Activated CD4-positive, alpha-beta memory T cell treated with anti-CD3 and anti-CD28 coated beads, Interleukin-2, amount 10 ng/mL, durations not matched to agents 7 days and 5 days (primary cell): Measurements from ENCODE around the gene CEBPA. TPM values are rescaled to one million over a fixed set of nuclear protein-coding genes. Genes with fewer than 3 reads are reported as not detected.

Experiments used
- CTCF ChIA-PET: fragments of 350-600 bp; sonication (Branson Sonifier 250); formaldehyde crosslinking; loops from one replicate; lab custom pipeline; 2021; ENCODE audit warnings: antibody characterized with exemption, inconsistent platforms; lab: Charles Lee
- POLR2A ChIA-PET: fragments of 350-600 bp; sonication (Branson Sonifier 250); formaldehyde crosslinking; loops from one replicate; lab custom pipeline; 2021; ENCODE audit warnings: antibody characterized with exemption; lab: Charles Lee
- DNase-seq: peaks from one replicate; pipeline ENCODE4 v3.0.0-alpha.2; 2020
- H3K27ac Mint-ChIP-seq: one replicate; pipeline ENCODE4 v1.8.0; 2021; ENCODE audit warnings: mild to moderate bottlenecking, mixed read lengths
- H3K27me3 Mint-ChIP-seq: one replicate; pipeline ENCODE4 v1.8.0; 2021; ENCODE audit warnings: mixed read lengths
- H3K36me3 Mint-ChIP-seq: one replicate; pipeline ENCODE4 v1.8.0; 2021; ENCODE audit warnings: low read depth, mixed read lengths
- H3K4me1 Mint-ChIP-seq: one replicate; pipeline ENCODE4 v1.8.0; 2021; ENCODE audit warnings: mixed read lengths
- H3K4me3 Mint-ChIP-seq: one replicate; pipeline ENCODE4 v1.8.0; 2021; ENCODE audit warnings: mild to moderate bottlenecking, mixed read lengths
- H3K9me3 Mint-ChIP-seq: one replicate; pipeline ENCODE4 v1.8.0; 2021; ENCODE audit warnings: mixed read lengths
- total RNA-seq, 2 experiments: library from RNA; stranded (reverse); gene quantifications; one replicate each; pipeline ENCODE4 v1.2.3, GENCODE V29; 2021

The CEBPA gene
- total RNA-seq, 2 experiments from 2014 or later = 0.18 to 0.20 TPM

GRCh38 chr19:33268162-33268991, 34.0 kb downstream of the CEBPA start:
- Mint-ChIP-seq H3K4me1 (peaks cover 4% of the 10 kb centered on the region), H3K4me3 (no peak overlapping the region), H3K27me3 (peaks cover 2% of the 10 kb centered on the region), H3K36me3 (no peaks in the 10 kb centered on the region), H3K27ac (no peak overlapping the region), H3K9me3 (no peaks in the 10 kb centered on the region)
- DNase-seq = no peak
- POLR2A ChIA-PET = no interaction called here
- CTCF ChIA-PET = no interaction called here

GRCh38 chr19:33267706-33268105, 34.6 kb downstream of the CEBPA start:
- Mint-ChIP-seq H3K27me3 (peaks cover 2% of the 10 kb centered on the region), H3K36me3 (no peaks in the 10 kb centered on the region), H3K9me3 (no peaks in the 10 kb centered on the region), H3K27ac (no peak overlapping the region), H3K4me1 (no peaks in the 10 kb centered on the region), H3K4me3 (no peak overlapping the region)
- ChIA-PET CTCF (no interaction called here), POLR2A (interaction anchor here (1.5 kb wide), 1 partner anchor 28 kb away, joined by 3 read pairs; no protein-coding TSS in a partner anchor)
- no peak for DNase-seq

- no peaks in the 10 kb centered on the region for H3K9me3 Mint-ChIP-seq
- H3K27me3 Mint-ChIP-seq = peaks cover 4% of the 10 kb centered on the region
Measured at GRCh38 chr19:33266974-33267484, 35.3 kb downstream of the CEBPA start.

GRCh38 chr19:33264881-33265445, 37.4 kb downstream of the CEBPA start:
- Mint-ChIP-seq H3K4me3 (no peak overlapping the region), H3K27ac (no peak overlapping the region), H3K4me1 (peaks cover 13% of the 10 kb centered on the region), H3K27me3 (peaks cover 6% of the 10 kb centered on the region), H3K9me3 (no peaks in the 10 kb centered on the region), H3K36me3 (no peaks in the 10 kb centered on the region)
- ChIA-PET CTCF (no interaction called here), POLR2A (no interaction called here)
- DNase-seq = no peak

More at GRCh38 chr19:33266974-33267484, 35.3 kb downstream of the CEBPA start:
- POLR2A ChIA-PET = interaction anchor here (1.5 kb wide), 1 partner anchor 29 kb away, joined by 3 read pairs; no protein-coding TSS in a partner anchor
- H3K36me3 Mint-ChIP-seq = no peaks in the 10 kb centered on the region
- CTCF ChIA-PET = no interaction called here
- DNase-seq = no peak
- H3K4me3 Mint-ChIP-seq = no peak overlapping the region
- H3K4me1 Mint-ChIP-seq = peaks cover 1% of the 10 kb centered on the region
- H3K27ac Mint-ChIP-seq = no peak overlapping the region

- Mint-ChIP-seq H3K27me3 (peaks cover 9% of the 10 kb centered on the region), H3K4me3 (no peak overlapping the region), H3K9me3 (no peaks in the 10 kb centered on the region), H3K36me3 (no peaks in the 10 kb centered on the region), H3K27ac (no peak overlapping the region), H3K4me1 (peaks cover 13% of the 10 kb centered on the region)
- POLR2A ChIA-PET = no interaction called here
- CTCF ChIA-PET = no interaction called here
- DNase-seq = no peak
Measured at GRCh38 chr19:33263325-33264023, 38.9 kb downstream of the CEBPA start.

- DNase-seq = no peak
- Mint-ChIP-seq H3K27ac (no peak overlapping the region), H3K4me1 (peaks cover 13% of the 10 kb centered on the region), H3K9me3 (peaks cover 3% of the 10 kb centered on the region), H3K27me3 (peaks cover 13% of the 10 kb centered on the region), H3K4me3 (no peak overlapping the region), H3K36me3 (no peaks in the 10 kb centered on the region)
- CTCF ChIA-PET = no interaction called here
- POLR2A ChIA-PET = no interaction called here
Measured at GRCh38 chr19:33261511-33262189, 40.7 kb downstream of the CEBPA start.

GRCh38 chr19:33260628-33261418, 41.5 kb downstream of the CEBPA start:
- Mint-ChIP-seq H3K4me3 (no peak overlapping the region), H3K27me3 (peaks cover 13% of the 10 kb centered on the region), H3K4me1 (peaks cover 13% of the 10 kb centered on the region), H3K9me3 (peaks cover 3% of the 10 kb centered on the region), H3K36me3 (no peaks in the 10 kb centered on the region), H3K27ac (no peak overlapping the region)
- ChIA-PET CTCF (no interaction called here), POLR2A (no interaction called here)
- DNase-seq = no peak

GRCh38 chr19:33259539-33259938, 42.8 kb downstream of the CEBPA start:
- Mint-ChIP-seq H3K4me3 (no peak overlapping the region), H3K9me3 (peaks cover 3% of the 10 kb centered on the region), H3K4me1 (peaks cover 13% of the 10 kb centered on the region), H3K27me3 (peaks cover 13% of the 10 kb centered on the region), H3K27ac (no peak overlapping the region), H3K36me3 (no peaks in the 10 kb centered on the region)
- ChIA-PET POLR2A (no interaction called here), CTCF (interaction anchor here (2.2 kb wide), 1 partner anchor 24 kb away, joined by 7 read pairs; no protein-coding TSS in a partner anchor)
- DNase-seq = no peak

- Mint-ChIP-seq H3K4me1 (peaks cover 13% of the 10 kb centered on the region), H3K36me3 (no peaks in the 10 kb centered on the region), H3K9me3 (peaks cover 3% of the 10 kb centered on the region), H3K27ac (no peak overlapping the region), H3K4me3 (no peak overlapping the region), H3K27me3 (peaks cover 13% of the 10 kb centered on the region)
- DNase-seq = no peak
- ChIA-PET POLR2A (no interaction called here), CTCF (interaction anchor here (1.4 to 2.2 kb wide), 2 partner anchors 22 to 520 kb away, joined by 3 to 7 read pairs; no protein-coding TSS in a partner anchor)
Measured at GRCh38 chr19:33257828-33258227, 44.5 kb downstream of the CEBPA start.

- ChIA-PET CTCF (no interaction called here), POLR2A (no interaction called here)
- H3K4me3 Mint-ChIP-seq = no peak overlapping the region
Measured at GRCh38 chr19:33256261-33256660, 46.1 kb downstream of the CEBPA start.

GRCh38 chr19:33255781-33256180, 46.6 kb downstream of the CEBPA start:
- Mint-ChIP-seq H3K36me3 (no peaks in the 10 kb centered on the region), H3K4me3 (no peak overlapping the region), H3K27me3 (peaks cover 9% of the 10 kb centered on the region), H3K4me1 (peaks cover 3% of the 10 kb centered on the region), H3K27ac (no peak overlapping the region), H3K9me3 (peaks cover 3% of the 10 kb centered on the region)
- POLR2A ChIA-PET = no interaction called here
- CTCF ChIA-PET = no interaction called here
- DNase-seq = no peak

More at GRCh38 chr19:33256261-33256660, 46.1 kb downstream of the CEBPA start:
- DNase-seq = no peak
- Mint-ChIP-seq H3K27ac (no peak overlapping the region), H3K27me3 (peaks cover 9% of the 10 kb centered on the region), H3K9me3 (peaks cover 3% of the 10 kb centered on the region), H3K36me3 (no peaks in the 10 kb centered on the region), H3K4me1 (peaks cover 6% of the 10 kb centered on the region)

GRCh38 chr19:33254245-33254824, 48.0 kb downstream of the CEBPA start:
- Mint-ChIP-seq H3K27me3 (peaks cover 4% of the 10 kb centered on the region), H3K27ac (no peak overlapping the region), H3K36me3 (no peaks in the 10 kb centered on the region), H3K9me3 (peaks cover 3% of the 10 kb centered on the region), H3K4me3 (no peak overlapping the region), H3K4me1 (no peaks in the 10 kb centered on the region)
- DNase-seq = no peak
- POLR2A ChIA-PET = no interaction called here
- CTCF ChIA-PET = no interaction called here
